NB4 (cell line): ENCODE data around the gene SH3PXD2A.

Experiments
- POLR2A ChIP-seq: IDR thresholded peaks from 2 replicates; pipeline ENCODE4 v1.6.1; 2011; ENCODE audit warnings: mild to moderate bottlenecking; ENCODE audit not compliant: insufficient read length; ENCODE audit errors: extremely low read depth
- TF ChIP-seq, protein P1 (sequence below): IDR thresholded peaks from one replicate; pipeline ENCODE4 v1.5.1; 2012; ENCODE audit warnings: low read depth, low read length

DNA sequence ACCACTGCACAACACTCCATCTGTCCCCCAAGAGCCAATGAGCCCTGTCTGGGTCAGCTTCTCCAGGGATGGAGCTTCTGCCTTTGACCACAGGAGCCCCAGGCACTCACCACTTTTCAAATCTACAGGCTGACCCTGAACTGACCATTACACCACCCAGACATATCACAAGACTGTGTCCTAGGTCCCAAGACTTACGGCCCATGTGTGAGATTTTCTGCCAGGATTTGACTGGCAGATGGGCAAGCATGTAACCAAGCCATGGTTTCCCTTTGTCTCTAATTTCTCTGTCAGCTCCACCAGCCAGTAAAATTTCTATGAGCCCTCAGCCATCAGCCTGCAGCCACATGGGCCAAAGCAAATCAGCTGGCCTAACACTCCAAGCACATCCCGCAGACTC lies 92.5 kb downstream of the SH3PXD2A start:
- TF ChIP-seq POLR2A = no peak
- TF ChIP-seq, protein P1, sequence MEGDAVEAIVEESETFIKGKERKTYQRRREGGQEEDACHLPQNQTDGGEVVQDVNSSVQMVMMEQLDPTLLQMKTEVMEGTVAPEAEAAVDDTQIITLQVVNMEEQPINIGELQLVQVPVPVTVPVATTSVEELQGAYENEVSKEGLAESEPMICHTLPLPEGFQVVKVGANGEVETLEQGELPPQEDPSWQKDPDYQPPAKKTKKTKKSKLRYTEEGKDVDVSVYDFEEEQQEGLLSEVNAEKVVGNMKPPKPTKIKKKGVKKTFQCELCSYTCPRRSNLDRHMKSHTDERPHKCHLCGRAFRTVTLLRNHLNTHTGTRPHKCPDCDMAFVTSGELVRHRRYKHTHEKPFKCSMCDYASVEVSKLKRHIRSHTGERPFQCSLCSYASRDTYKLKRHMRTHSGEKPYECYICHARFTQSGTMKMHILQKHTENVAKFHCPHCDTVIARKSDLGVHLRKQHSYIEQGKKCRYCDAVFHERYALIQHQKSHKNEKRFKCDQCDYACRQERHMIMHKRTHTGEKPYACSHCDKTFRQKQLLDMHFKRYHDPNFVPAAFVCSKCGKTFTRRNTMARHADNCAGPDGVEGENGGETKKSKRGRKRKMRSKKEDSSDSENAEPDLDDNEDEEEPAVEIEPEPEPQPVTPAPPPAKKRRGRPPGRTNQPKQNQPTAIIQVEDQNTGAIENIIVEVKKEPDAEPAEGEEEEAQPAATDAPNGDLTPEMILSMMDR = no peak
